GM18868 (cell line): ENCODE results near the gene MAP3K13.

Experiments used
- ATAC-seq: cut with Tn5 transposase; IDR thresholded peaks from one replicate; pipeline ENCODE4 v1.9.1; 2021; ENCODE audit warnings: mild to moderate bottlenecking, moderate library complexity; ENCODE audit not compliant: unreplicated experiment

Gene MAP3K13, protein sequence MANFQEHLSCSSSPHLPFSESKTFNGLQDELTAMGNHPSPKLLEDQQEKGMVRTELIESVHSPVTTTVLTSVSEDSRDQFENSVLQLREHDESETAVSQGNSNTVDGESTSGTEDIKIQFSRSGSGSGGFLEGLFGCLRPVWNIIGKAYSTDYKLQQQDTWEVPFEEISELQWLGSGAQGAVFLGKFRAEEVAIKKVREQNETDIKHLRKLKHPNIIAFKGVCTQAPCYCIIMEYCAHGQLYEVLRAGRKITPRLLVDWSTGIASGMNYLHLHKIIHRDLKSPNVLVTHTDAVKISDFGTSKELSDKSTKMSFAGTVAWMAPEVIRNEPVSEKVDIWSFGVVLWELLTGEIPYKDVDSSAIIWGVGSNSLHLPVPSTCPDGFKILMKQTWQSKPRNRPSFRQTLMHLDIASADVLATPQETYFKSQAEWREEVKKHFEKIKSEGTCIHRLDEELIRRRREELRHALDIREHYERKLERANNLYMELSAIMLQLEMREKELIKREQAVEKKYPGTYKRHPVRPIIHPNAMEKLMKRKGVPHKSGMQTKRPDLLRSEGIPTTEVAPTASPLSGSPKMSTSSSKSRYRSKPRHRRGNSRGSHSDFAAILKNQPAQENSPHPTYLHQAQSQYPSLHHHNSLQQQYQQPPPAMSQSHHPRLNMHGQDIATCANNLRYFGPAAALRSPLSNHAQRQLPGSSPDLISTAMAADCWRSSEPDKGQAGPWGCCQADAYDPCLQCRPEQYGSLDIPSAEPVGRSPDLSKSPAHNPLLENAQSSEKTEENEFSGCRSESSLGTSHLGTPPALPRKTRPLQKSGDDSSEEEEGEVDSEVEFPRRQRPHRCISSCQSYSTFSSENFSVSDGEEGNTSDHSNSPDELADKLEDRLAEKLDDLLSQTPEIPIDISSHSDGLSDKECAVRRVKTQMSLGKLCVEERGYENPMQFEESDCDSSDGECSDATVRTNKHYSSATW

DNA sequence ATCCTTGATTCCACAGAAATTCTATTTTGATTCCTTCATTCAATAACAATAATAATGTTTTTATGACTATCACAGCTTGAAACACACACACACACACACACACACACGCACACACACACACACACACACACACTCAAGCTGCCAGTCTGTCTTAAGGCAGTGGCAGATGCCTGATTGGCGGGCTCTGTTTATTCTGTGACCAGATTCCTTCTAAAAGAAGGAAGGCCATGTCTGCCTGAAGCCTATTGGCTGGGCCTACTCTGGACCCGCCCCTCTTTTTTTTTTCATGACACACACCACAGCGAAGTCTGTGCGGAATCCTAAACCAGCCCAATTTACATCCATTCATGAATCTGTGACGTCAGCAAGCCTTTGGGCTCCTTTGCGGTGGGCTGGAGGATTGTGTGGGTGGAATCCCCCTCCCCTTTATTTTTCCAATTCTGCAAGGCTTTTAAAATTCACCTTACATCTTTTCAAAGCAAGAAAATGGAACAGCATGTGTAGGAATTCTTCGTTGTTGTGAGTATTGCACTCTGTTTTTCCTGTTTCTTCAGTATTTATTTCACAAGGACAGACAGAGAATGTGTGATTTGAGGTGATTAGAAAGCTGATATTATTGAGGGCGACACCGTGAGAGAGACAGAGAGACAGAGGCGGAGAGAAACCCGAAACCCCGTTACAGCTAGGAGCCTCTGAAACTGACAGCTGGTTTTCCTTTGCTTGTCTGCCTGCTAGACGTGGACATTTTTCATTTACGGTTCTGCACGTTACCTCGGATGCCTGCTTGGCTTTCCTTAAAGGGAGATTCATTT, at the start of gene MAP3K13:
Gene MAP3K13 (plus strand): TSS at position 287 of the 812 bp plus-strand sequence. CDS start 65,446 bp downstream, outside the sequence.
- ATAC-seq = peak; percentile 98

DNA sequence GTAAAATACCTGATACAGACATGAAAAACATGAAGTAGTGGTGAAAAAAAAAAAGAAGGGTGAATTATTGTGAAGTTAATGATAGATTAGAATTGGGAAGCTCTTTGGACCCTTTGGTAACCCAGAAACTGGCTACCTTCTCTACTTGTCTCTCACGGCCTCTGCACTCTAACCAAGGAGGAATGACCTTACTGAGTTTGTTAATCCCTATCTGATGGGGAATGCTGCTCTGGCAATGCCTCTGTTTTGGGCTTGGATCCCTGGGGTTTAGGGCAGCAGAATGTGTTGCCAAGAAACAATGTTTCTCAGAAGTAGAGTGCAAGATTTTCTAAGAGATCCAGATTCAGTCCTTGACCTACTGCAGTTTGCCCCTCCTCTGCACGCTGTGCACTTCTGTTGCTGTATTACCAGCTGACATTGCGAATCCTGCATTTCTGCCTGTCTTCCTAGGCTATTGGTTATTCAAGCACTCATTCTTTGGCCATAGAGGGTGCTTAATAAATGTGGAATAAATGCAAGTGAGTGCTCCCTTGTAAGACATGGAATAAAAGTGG, 49.2 kb upstream of the MAP3K13 start:
- ATAC-seq = no peak

DNA sequence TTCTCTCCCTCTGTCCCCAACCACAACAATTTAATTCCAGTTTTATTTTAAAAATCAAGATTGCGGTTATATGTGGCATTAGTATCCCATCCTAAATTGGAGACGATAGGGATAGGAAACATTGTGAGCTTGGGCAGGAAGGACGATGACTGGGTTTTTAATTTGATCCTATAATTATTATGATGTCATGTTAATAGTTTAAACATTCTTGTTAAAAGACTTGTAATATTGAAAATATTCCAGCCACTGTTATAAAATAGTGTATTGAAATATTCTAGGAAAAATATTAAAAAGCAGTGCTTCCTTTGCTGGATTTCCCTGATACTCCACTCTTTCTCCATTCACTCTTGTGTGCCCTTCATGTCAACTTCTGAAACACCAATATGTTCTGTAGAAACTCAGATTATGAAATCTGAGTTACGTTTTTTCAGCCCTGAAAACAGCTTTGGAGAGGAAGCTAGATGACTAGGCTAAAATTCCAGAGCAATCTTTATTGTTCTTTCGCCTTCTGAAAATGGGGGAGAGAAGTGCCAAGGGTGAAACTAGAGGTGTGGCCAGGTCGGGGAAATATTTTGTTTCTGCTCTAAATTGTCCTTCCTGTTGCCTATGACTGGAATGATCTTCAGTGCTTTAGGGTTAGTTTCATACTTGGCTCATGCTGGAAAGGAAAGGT, 46.1 kb upstream of the MAP3K13 start:
- no peak for ATAC-seq

DNA sequence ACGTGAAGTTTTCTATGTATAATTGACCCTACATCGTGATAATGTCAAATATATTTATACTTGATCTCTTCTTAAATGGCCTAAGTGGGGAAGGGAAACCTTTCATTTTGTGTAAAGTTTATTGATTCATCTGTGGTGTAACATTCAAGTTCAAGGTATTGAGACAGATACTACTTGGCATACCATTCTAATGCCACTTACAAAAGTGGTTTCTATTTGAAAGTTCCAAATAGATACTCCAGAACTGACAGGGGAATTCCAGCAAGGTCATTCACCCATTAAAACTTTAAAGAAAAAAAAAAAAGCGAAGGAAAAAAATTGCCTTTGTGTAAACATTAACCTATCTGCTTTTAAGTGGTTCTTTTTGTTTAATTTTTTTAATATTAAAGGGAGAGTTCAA, 45.3 kb upstream of the MAP3K13 start:
- no peak for ATAC-seq

DNA sequence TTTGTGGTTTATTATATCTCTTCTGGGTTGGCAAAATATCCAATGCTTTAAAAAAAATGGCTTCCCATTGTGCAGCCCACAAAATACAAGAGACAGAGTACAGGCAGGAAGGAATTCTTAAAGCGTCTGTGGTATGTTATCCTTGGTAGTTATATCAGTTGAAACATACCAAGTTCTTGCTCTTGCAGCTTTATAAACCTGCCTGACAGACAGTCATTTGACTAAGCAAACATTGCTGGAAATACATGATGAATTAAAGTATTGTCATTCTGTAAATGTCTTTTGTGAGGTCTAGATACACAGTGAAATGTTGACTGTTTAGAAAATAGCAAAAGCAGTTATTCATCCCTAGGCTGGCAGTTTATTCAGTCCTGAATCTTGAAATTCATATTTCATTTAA, 44.8 kb upstream of the MAP3K13 start:
- ATAC-seq = no peak

DNA sequence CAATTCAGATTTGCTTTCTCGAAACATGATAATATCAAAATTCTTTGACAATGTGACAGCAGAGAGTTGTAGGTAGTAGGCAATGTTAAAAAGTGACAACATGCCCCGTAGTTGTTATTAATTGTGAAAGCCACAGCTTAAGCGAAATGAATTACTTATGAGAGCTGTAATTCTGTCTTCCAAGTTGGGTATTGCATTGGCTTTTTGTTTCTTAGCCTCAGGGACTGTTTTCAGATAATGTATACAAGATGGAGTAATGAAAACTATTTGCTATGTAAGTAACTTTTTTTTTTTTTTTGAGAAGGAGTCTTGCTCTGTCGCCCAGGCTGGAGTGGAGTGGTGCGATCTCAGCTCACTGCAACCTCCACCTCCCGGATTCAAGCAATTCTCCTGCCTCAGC, 43.1 kb upstream of the MAP3K13 start:
- ATAC-seq = no peak

DNA sequence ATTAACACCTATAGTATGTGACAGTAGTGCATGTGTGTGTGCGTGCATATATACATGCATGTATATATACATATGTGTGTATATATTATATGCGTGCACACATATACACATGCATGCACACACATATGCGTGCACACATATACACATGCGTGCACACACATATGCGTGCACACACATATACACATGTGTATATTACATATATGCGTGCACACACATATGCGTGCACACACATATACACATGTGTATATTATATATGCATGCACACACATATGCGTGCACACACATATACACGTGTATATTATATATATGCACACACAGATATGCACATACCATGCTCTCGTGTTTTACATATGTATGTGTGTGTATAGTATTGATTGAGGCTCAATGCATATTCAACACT, 42.0 kb upstream of the MAP3K13 start:
- ATAC-seq = no peak

DNA sequence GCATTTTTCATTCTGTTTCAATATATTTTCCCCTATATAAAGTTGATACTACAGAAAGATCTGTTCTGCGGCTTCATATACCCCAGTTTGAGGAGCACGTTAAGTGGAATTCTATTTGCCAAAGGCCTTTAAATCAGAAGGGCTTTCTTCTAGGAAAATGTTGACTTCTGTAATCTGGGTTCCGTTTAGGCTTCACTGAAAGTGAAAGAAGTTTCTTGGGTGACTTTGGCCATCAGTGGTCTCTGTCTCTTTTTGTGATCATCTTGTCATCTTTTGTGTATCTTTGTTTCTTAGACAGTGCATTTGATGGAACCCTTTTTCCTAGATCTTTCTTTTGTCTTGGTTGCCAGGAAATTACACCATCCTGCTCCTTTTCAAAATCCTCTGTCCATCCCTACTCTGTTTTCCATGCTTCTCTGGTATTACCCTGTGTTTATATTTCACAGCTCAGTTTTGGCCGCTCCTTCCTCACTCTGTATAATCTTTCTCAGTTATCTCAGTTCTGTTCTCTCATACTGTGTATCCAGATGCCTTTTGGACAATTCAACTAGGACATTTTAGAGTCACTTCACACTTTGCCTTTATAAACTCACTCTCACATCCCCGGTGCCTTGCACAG, 40.7 kb upstream of the MAP3K13 start:
- ATAC-seq = no peak

DNA sequence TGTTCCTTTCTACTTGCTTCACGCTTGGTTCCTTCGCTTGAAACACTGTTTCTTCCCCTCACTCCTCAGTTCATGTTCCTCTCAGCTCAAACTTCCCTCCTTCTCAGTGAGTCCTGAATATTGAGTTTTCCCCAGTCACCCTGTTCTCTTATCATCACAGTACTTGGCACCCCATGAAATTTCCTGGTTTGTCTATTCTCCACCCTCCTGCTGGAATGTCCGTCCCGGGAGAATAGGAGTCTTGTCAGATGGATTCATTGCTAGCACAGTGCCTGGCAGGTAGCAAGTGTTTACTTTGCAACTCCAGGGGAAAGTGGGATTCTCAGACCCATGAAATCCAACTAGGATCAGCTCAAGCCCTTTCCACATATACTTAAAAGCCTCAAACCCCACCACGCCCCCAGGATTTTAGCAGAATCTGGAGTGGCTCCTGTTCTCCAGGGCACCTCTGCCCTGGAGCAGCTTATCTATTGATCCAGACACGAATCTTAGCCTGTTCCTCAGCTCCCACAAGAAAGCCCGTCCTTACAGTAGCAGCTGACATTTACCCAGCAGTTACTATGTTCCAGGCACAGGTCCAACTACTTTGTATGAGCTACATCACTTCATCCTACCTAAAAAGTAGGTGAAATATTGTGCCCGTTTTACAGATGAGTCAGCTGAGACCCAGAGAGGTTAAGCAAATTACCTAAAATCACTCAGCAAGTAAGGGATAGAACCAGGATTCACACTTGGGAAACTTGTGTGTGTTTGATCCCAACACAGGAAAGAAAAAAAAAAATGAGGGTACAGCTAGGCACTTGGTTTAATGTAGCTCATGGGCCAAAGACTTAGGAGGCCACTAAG, 36.8 kb upstream of the MAP3K13 start:
- ATAC-seq = no peak

DNA sequence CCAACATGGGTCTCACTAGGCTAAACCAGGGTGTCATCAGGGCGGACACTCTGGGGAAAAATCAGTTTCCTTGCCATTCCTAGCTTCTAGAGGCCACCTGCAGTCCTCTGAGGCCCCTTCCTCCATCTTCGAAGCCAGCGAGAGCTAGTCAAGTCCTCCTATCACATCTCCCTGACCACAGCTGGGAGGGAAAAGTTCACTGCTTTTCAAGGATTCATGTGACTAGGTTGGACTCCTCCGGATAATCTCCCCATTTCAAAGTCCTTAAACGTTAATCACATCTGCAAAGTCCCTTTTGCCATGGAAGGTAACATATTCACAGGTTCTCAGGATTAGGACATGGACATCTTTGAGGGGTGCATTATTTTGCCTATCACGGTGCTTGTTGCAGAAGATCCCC, 35.9 kb upstream of the MAP3K13 start:
- no peak for ATAC-seq

DNA sequence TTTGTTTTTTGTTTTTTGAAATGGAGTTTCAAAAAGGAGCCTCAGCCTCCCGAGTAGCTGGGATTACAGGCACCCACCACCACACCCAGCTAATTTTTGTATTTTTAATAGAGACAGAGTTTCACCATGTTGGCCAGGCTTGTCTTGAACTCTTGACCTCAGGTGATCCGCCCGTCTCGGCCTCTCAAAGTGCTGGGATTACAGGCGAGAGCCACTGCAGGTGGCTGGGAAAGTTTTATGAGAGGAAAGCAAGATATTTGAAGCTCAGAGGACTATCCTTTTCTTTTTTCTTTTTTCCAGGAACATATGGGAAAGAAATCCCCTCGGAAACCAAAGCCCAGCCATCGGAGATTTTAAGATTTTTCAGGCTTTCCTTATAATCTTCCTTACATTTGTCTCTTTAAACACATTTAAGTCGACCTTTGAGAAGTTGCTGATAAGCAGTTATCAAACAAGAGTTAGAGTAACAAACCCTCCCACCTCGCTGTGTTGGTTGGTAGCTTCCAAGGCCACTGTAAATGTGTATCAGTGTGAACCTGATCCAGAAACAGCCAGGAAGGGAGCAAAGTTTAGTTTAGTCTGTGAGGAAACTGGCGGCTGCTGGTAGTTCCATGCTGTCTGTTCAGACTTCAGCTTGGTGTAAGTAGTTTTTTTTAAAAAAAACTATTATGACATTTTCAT, 34.5 kb upstream of the MAP3K13 start:
- no peak for ATAC-seq

DNA sequence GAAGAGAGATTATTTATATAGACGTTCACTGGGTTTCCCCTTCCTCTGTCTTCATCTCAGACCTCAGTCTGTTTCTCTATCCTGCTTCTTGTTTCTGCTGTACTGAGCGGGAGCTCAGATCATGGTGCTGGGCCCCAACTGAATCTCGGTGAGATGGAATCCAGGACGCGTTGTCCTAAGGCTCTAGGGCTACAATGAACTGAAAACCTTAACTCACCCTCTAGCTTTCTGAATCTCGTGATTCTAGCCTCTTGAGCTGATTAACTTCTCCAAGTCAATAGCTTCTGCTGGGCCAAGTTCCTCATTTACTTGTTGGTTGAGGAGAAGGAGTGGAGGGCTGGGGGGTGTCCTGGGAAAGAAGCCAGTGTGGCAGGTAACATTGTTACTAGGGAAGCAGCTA, 32.7 kb upstream of the MAP3K13 start:
- ATAC-seq = no peak

DNA sequence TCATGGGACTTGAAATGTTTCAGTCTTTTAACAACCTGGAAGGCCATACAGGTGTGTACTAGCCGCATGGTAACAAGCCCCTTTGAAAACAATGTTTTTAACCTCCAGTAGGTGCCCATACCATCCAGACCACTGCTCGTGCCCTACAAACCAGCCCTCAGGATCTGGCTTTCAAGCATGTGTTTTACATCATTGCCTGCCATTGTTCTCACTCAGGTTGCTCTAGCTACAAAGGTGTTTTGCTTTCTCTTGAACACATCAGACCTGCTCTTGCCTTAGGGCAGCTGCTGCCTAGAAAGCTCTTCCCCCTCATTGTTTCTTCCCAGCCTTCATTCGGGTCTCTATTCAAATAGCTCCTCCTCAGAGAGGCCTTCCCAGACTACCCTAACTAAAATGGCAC, 32.3 kb upstream of the MAP3K13 start:
- no peak for ATAC-seq

DNA sequence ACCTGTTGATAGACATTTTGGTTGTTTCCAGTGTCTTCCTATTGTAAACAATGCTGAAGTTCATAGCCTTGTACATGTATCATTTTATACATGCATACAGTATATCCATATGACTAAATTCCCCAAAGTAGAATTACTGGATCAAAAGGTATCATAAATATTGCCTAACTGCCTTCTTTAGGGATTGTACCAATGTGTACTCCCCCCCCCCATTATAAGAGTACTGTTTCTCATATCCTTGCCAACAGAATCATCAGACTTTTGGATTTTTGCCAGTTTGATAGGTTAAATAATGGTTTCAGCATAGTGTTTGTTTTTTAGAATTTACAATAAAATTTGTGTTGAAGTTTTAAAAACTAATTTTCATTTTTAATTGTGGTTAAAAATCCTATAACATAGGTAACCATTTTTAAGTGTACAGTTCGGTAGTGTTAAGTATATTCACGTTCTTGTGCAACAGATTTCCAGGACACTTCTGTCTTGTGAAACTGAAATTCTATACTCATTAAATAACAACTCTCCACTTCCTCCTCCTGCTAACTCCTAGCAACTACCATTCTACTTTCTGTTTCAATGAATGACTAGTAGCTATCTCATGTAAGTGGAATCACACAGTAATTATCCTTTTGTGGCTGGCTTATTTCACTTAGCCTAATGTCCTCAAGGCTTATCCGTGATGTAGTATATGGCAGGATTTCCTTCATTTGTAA, 30.8 kb upstream of the MAP3K13 start:
- ATAC-seq = peak; percentile 99

DNA sequence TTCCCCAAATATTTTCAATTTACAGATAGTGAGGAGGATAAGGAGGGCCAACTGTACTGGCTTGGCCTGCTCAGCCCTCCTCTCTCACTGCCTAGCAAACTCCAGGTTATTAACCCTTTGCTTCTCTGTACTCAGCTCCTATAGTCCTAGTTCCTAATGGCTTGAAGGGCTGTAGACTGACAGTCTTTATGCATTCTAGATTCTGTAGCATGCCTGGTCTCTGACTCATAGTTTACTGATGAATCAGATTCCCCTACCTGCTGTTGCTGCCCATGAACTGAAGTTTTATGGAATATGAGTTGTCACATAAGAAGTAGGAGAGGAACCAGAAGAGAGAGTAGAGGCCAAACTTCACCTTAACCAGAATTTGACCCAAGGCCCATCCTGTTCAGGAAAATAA, 27.1 kb upstream of the MAP3K13 start:
- ATAC-seq = no peak

DNA sequence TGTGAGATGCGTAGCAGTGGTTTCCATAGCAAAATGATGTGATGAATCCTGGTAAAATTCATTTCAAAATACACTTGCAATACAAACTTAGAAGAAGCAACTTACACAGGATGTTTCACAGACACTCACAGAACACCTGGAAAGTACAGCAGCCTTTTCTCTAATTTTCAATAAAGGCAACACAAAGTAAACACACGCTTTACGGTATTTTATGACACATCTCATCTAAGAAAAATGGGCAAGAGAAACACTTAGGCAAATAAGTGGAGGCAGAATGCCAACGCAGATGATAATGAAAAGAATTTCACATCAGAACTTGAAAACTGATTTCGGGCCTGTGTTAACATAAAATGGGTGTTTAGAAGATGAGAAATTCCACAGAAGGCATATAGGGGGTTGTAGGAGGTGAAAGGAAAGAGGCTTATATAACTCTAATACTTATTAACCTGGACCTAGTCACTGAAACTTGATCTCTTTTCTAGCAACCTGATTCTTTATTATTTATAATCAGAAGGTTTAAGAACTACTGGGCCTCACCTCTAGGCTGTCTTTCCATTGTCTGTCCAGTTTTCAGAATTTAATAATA, 25.6 kb upstream of the MAP3K13 start:
- ATAC-seq = no peak

DNA sequence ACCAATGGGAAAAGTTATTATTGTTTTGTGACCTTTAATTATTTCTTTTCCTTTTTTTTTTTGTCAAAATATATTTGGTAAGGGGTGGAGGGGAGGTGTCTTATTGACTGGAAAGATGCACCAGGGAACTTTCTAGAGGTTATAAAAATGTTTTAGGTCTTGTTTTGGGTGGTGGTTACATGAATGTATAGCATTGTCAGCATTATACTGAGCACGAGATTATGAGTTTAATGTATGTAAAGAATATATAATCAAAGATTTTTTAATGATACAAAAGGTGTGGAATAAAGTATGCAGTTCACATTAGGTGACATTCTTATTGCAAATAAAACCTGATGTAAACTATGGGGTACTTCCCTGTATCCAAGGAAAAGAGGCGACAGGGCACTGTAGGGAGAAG, 23.0 kb upstream of the MAP3K13 start:
- ATAC-seq = no peak
